Ureter (tissue), 1 donor: ENCODE data around the gene SLC25A19. TPM values are rescaled to one million over a fixed set of nuclear protein-coding genes. Genes with fewer than 3 reads are reported as not detected.
"Not testable (repeated sequence)": the region's sequence is repeated elsewhere in the genome, so short reads cannot be mapped to it uniquely, and the experiment has no call there.

Source experiments
- DNase-seq: peaks from one replicate; pipeline ENCODE4 v3.0.0-alpha.2; 2020; ENCODE audit warnings: low spot score
- total RNA-seq: library from RNA; stranded (reverse); gene quantifications from one replicate; pipeline ENCODE4 v1.2.4, GENCODE V29; 2023
- donor health status: DM: yes; HTN: yes; CAD: no.

Gene SLC25A19
- total RNA-seq, 1 donor from 2014 or later: 8.8 TPM

- DNase-seq: no peak
Observed at GRCh38 chr17:75301502-75302206, 12.4 kb upstream of the SLC25A19 start.

- no peak for DNase-seq
Observed at GRCh38 chr17:75301049-75301448, 11.8 kb upstream of the SLC25A19 start.

- no peak for DNase-seq
Observed at GRCh38 chr17:75300280-75300679, 11.0 kb upstream of the SLC25A19 start.

GRCh38 chr17:75295201-75296158 lies 6.2 kb upstream of the SLC25A19 start:
- no peak for DNase-seq

GRCh38 chr17:75292810-75293448 lies 3.7 kb upstream of the SLC25A19 start:
- DNase-seq: not testable (repeated sequence)

- DNase-seq: no peak
Observed at GRCh38 chr17:75289832-75290337, 652 bp upstream of the SLC25A19 start.

- DNase-seq: peak; percentile 57
Observed at GRCh38 chr17:75288770-75289114, 491 bp downstream of the SLC25A19 start.

- DNase-seq: no peak
Observed at GRCh38 chr17:75288359-75288758, 874 bp downstream of the SLC25A19 start.

GRCh38 chr17:75287221-75287620 lies 2.0 kb downstream of the SLC25A19 start:
- DNase-seq: no peak

- no peak for DNase-seq
Observed at GRCh38 chr17:75285123-75285522, 4.1 kb downstream of the SLC25A19 start.

GRCh38 chr17:75280189-75280588 lies 9.0 kb downstream of the SLC25A19 start:
- DNase-seq: not testable (repeated sequence)

- DNase-seq: no peak
Observed at GRCh38 chr17:75277664-75278071, 11.6 kb downstream of the SLC25A19 start.

- no peak for DNase-seq
Observed at GRCh38 chr17:75273977-75274708, 15.1 kb downstream of the SLC25A19 start.

GRCh38 chr17:75272848-75273184 lies 16.4 kb downstream of the SLC25A19 start:
- no peak for DNase-seq

- no peak for DNase-seq
Observed at GRCh38 chr17:75271955-75272847, 17.0 kb downstream of the SLC25A19 start.

- DNase-seq: peak; percentile 76
Observed at GRCh38 chr17:75271233-75271954, 17.8 kb downstream of the SLC25A19 start.

GRCh38 chr17:75270966-75271232 lies 18.3 kb downstream of the SLC25A19 start, which contains the start of gene MIF4GD:
TSS of gene MIF4GD (minus strand) at chr17:75271231. CDS start at chr17:75270195, 1,036 bp downstream.
- DNase-seq: no peak

GRCh38 chr17:75270218-75270965 lies 18.8 kb downstream of the SLC25A19 start:
- DNase-seq: peak; percentile 61

GRCh38 chr17:75269844-75270217 lies 19.4 kb downstream of the SLC25A19 start:
- DNase-seq: no peak
